GM19240 (cell line): ENCODE results near the gene CMKLR1.

ENCODE experiments used
- DNase-seq: peaks from one replicate; pipeline ENCODE4 v3.0.0; 2011; ENCODE audit warnings: low spot score; ENCODE audit not compliant: insufficient read length

The CMKLR1 gene

DNA sequence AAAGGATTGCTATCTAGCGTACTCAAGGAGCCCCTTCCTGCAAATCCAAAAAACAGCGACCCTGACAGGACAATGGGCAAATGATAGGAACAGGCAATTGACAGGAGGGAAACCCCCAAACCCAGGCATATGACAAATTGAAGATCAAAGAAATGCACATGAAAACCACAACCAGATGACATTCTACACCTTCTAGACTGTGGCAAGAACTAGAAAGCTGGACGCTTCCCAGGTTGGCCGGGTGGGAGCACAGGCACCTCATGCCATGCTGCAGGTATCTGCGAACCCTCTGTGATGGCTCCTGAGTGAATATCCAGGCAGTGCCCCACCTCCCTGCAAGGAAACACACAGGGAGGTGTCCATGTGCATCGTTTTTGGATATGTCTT, 37.1 kb downstream of the CMKLR1 start:
- DNase-seq, result no peak

DNA sequence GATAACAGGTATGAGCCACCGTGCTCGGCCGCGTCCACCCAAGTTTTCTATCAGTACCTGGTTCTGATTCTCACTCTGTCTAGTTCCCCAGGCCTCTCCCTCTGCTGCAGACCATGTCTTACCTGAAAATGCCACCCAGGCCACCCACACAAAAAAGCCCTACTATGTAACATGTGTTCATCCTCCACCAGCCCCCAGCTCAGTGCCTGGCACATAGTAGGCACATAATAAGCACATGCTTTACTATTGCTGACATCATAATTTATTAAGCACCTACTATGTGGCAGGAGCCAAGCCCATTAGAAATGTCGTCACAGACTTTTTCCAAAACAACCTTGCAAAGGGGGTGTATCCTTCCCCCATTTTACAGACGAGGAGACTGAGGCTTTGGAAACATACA, 37.8 kb downstream of the CMKLR1 start:
- no peak for DNase-seq

DNA sequence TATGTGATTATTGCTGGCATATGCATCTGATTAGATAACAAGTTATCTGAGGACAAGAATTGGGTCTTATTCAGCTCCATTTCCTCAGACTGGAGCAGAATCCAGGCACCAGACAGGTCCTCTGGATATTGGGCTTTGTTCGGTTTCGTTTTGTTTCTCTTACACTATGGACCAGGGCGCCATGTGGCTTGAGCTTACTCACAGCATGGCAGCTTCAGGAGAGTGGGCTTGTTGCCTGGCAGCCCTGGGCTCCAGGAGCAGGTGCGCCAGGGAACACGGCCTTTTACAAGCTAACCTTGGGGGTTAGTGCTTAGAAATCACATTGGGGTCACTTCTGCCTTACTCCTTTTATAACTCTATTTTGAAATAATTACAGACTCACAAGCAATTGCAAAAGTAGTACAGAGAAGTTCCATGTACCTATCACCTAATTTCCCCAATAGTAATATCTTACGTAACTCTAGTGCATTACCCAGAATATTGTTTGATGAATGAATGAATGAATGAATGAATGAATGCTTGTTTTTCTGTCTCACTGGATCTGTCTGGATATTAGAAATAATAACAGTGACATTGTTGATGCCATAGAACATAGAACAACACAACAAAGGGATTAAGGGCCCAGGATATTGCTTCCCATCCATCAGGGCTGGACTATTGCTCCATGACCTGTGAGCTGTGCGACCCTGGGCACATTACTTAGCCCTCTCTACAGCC, 39.0 kb downstream of the CMKLR1 start:
- no peak for DNase-seq

DNA sequence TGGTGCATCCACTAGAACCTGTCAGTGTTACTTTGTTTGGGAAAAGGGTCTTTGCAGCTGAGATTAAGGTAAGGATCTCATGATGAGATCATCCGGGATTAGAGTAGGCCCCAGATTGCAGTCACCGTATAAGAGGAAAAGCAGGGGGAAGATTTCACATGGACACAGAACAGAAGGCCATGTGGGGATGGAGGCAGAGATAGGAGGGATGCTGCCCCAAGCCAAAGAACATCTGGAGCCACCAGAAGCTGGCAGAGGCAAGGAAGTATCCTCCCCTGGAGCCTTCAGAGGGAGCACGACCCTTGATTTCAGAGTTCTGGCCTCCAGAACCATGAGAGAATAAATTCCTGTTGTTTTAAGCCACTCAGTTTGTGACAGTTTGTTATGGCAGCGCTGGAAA, 39.6 kb downstream of the CMKLR1 start:
- DNase-seq, result no peak

DNA sequence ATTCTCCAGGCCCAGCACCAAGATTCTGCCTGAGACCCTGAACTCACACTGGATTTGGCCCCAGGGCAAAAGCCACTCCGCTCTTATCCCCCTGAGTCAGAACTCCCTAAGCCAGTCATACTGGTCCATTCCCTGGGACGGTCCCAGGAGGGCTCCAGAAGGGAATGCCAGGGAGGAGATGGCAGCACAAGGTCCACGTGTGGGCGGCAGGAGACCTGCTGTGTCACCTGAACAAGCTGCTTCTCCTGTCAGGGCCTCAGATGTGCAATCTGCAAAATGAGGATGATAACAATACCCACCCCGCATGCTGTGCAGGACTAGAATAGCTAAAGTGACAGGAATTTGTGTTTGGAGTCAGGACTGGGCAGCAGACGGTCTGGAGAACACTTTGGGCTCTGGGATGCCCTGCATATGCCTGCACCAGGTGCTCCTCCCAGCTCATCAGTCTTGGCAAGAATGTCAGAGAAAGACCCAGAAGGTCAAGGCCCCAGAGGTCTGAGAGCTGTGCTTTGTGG, 40.3 kb downstream of the CMKLR1 start:
- no peak for DNase-seq

DNA sequence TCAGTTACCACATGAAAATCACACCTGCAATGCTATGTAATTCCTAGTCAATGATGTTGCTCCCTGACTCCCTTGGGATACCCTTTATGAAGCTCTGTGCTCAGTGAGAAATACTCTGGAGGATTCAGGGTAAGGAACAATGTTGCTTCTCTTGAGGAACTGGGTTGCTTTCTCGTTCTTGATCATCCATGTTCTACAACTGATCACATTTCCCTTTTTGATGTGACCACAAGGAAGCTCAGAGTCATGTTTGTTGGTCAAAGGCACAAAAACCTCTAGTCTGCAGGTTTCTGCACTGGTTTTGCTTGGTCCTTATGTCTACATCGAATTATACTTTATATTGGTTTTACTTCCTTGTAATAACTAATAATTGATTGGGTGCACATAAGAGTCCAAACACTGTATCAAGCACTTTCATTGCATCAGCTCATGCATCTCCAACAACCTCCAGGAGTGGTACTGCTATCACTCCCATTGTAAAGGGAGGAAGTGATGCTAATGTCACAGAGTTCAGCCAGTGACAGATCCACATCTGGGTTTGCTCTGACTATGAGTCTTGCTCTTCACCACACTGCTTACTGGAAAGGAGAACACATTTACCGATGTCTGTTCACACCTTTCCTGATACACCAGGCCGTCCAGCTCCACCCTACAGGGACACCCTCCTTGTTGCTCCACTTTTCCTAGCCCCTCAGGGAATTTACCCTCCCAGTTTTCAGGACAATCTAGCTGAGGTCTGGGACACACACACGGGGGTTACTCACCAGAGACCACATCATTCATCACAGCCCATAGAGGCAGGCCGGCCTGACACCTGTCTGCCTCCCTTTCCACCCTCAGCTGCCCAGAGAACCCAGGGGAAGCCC, 41.0 kb downstream of the CMKLR1 start:
- peak; percentile 29 for DNase-seq

DNA sequence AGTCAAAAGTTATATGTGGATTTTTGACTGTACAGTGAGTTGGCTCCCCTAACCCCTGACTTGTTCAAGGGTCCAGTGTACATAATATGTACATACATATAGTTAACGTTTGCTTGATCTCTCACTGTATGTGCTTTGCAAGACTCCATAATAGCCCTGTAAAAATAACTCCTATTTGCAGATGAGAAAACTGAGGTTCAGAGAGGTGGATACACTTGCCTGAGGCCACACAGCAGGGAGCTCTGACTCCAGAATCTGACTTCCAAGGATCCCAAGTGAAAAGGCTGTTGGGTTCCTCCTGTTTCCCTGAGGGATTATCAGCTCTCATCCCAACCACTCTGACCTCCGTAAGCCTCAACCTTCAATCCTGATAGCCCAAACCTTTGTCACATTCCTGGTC, 41.7 kb downstream of the CMKLR1 start:
- no peak for DNase-seq

DNA sequence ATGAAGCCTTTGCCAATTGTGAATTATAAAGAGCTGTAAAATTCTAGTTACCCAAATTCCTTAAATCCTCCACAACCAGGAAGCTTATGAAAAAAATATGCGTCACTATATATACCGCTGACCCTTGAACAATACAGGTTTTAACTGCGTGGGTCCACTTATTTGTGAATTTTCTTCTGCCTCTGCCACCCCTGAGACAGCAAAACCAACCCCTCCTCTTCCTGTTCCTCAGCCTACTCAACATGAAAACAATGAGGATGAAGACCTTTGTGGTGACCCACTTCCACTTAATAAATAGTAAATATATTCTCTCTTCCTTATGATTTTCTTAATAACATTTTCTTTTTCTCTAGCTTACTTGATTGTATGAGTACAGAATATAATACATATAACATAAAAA, 42.2 kb downstream of the CMKLR1 start:
- no peak for DNase-seq

DNA sequence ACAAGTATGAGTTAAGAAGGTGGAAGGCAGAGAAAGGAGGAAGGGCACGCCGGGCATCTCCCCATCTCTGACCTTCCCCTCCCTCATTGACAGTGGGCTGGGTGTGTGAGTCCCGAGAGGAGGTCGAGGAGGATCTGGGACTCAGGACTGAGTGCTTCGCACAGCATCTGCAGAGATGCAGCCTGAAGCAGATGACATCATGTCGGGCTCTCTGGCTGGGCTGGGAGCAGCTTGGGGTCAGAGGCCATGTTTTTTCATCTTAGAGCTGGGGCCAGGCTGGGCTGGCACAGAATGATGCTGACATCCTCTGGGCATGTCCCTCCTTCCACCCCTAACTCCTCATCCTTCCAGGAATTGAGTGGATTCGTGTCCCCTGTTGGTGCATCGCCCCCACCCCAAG, 43.5 kb downstream of the CMKLR1 start:
- DNase-seq, result no peak

DNA sequence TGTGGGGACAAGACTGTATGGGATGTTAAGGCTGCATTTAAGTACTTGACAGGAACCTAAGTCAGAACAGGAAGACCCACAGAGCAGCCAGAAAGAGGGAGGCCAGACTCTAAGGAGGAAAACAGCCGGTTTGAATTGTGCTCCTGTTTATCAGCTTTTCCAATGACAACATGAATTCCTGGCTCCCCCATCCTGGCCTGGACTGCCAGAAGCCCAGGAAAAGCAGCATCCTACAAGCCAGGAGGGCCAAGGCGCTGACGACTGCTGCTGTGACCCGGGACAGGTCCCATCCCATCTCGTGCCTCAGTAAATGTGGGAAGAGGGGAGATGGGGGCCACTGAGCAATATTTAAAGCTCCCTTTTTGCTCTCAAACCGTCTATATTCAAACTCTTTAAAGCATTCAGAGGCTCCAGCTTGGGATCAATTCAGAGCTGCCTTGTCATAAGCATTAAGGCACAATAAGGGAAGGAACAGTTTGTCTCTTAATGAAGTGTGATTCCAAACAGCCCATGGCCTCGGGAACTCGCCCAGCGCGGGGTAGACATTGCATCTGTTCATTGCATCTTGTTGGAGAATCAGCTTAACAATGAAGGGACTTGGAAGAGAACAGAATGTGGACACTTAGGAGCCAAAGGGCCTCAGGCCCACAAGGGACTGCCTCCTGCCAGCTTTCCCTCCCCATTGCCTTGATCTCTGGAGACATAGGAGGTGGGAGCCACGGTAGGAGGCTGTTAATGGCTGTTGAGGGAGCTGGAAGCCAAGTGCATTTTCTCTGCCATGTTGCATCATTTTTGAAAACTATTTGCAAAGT, 49.6 kb downstream of the CMKLR1 start:
- no peak for DNase-seq

DNA sequence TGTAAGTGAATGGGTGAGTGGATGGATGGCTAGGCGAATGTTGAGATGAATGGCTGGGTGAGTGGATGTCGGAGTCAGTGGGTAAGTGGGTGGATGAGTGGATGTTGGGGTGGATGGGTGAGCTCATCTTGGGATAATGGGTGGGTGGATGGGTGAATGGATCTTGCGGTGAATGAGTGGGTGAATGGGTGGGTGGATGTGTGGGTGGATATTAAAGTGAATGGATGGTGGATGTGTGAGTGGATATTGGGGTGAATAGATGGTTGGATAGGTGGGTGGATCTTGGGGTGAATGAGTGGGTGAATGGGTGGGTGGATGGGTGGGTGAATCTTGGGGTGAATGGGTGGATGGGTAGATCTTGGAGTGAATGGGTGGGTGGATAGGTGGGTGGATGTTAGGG, 51.9 kb downstream of the CMKLR1 start:
- DNase-seq, result no peak

DNA sequence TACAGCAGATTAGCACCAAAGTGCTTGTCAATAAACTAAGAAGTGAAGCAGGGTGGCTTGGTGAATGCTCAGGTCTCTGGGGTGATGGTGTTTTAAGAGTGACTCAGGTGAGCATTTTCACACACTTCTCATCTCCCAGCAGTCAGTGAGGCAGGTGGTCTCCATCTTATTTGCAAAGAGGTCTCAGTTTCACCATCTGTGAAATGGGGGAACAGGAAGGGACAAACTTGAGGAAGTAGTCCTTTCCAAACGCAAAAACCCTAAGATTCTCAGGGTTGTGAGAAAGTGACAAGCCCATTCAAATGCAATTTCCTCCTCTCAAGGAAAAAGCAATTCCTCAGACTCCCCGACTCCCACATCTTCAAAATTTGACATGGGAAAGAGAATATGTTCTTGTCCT, 54.1 kb downstream of the CMKLR1 start:
- no peak for DNase-seq

DNA sequence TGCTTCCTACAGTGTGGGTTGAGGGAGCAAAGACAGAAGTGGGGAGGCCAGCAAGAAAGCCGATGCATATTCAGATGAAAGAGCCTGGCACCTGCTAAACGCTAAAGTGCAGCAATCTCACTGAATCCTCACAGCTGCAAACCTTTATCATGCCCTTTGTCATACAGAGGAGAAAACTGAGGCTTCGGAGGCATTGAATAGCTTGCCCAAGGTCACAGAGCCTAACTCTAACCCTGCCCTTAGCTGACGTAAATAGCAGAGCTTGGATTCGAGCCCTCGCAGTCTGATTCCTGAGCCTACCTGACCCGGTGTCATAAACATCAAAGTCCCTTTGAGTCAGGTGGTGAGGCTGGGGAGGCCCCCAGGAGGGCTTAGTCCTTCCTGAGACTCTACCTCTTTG, 54.9 kb downstream of the CMKLR1 start:
- DNase-seq, result no peak

DNA sequence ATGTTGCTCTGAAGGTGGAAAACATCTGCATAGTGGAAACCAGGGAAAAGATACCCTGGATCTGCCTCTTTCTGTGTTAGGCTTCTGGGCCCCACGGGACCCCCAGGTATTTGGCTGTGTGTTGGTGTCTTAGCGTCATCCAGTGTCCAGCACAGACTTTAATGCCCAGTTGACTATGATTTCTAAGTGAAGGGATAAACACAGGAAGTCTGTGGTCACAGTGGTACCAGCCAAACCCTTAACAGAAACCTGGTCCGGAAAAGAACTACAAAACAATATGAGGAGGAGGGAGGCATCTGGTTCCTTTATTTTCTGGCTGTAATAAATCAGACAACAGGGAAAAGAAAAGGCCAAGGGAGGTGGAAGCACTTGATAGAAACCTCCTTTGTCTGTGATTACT, 56.4 kb downstream of the CMKLR1 start:
- no peak for DNase-seq

DNA sequence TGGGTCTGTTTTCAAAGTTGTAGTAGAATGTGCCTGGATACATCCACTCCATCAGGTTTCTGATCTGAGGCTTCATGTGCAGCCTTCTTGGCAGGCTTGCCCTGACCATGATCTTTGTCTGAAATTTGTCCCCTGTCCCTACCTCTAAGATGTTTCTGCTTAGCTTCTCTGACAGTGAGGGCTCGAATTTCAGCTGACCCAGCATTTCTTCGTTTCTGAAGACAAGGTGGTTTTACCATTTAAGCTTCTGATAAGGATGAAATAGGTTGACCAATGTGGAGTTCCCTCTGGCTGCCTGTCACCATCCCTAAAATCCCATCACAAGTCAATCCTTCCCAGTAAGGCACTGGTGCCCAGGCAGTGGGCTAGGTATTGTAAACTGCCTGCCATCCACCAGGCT, 57.0 kb downstream of the CMKLR1 start:
- DNase-seq, result no peak

DNA sequence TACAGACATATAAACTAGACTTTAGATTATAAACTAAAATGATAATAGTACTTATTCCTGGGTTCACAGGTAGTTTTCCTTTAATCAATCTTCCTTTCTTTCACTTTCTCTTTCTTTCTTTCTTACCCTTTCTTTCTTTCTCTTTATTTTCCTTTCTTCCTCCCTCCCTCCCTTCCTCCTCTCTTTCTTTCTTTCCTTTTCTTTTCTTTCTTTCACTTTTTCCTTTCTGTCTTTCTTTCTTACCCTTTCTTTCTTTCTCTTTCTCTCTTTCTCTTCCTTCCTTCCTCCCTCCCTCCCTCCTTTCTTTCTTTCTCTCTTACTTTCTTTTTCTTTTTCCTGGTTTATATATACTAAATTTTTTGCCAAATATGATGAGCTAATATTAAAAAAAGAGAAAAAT, 61.5 kb downstream of the CMKLR1 start:
- no peak for DNase-seq

DNA sequence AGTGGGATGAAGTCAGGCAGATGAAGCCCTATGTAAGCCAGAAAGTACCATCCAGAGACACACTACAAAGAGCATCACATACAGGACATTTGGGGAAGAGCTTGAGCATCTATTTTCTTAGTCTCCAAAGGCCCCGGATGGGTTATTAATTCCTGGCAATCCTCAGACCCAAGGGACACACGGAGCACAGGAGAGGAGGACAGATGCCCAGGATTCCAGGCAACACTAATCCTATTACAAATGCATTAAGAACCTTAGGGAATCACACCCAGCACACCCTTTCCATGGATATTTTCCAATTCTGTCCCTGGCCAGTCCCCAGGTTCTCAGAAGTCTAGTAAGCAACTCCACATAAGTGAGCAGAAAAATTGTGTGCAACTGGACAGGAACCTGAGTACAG, 65.9 kb downstream of the CMKLR1 start:
- no peak for DNase-seq

DNA sequence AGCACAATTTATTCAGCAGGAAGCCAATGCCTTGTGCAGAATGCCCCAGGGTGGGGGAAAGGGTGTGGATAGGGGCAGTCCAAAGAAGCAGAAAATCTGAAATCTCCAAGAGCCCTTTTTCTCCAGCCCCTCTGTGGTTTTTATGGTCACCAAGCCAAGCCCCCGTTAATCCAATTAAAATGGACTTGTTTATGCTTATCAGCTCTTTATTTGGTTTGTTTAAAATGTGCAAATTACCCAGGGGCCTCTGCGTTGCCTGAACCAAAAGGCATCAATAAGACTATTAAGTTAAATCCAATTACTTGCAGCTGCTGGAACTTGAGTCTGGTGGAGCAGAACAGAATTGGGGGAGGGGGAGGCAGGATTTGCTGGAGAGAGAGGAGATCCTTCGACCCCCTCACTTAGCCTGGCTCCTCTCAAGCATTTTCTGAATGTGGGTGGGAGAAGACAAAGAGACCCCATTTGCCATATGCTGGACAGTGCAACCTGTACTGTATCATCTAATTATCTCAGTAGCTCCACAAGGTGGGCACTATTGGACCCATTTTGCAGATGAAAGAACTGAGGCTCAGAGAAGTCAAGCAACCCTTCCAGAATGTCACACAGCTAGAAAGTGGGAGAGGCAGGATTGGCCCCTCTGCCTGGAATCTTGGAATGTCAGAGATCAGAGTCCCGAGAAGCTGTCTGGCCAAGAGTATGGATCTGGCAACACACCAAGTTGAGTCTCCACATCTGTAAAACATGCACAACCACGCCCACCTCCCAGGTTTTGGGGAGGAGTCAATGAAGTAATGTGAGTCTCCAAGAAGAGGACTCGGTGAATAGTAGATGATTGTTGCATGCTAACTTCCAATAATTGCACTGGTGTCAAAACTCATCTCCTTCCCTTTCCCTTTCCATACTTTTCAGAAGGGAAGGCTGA, 66.9 kb downstream of the CMKLR1 start:
- DNase-seq, result no peak

DNA sequence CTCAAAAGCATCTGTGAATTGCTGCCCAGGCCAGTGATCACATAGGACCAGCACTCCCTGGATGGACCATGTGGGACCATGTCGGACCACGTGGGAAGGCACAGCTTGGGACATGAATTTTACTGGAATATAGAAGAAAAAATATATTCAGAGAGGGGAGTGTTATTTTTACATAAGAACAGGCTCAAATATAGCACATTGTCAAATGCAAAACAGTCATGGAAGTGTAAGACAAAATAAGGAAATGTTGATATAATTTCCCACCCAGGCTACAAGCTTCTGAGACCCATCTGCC, 68.3 kb downstream of the CMKLR1 start:
- DNase-seq, result no peak

DNA sequence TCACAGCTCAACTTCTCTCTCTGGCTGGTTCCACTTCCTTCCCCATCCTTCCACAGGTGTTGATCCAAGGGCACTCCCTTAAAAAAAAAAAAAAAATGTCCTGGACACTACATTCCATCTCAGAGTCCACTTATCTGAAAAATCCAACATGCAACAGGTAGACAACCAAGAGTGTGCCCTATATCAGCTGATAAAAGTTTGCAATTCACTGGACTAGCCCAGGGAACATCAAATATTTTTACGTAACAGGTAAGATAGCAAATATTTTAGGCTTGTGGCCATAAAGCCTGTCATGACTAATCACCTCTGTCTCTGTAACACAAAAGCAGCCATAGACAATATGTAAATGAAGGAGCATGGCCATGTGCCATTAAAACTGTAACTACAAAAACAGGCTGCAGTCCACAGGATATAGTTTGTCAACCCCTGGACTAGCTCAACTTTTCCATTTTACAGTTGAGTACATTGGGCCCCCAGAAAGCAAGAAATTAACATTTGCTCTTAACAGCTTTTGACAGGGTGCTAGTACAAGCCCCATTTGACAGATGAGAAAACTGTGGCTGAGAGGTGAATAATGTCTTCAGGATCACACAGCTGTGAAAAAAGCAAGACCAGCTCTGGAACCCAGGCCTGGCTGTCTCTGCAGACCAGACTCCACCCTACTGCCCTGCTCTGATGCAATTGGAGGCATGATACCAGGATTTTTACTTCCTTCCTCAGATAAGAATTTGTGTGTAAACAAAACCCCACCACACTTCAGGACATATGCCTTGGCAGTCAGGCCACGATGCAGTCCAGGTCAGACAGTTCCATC, 68.9 kb downstream of the CMKLR1 start:
- no peak for DNase-seq
